Body of pancreas (tissue), 4 donors: ENCODE measurements around the gene AFF2.

Source experiments
- POLR2A ChIP-seq, 3 donors: fragments of 450-650 bp; IDR thresholded peaks; one replicate each; pipeline ENCODE4 v1.6.1; 2016; ENCODE audit warnings: antibody characterized with exemption in 3 of 3, mild to moderate bottlenecking in 2 of 3
- TF ChIP-seq, protein P1 (sequence below), 7 experiments: fragments of 450-650 bp in 4 of 7; fragments of 200-600 bp in 3 of 7; sonication (generic) in 3 of 7; IDR thresholded peaks; one replicate each; pipeline ENCODE4 v1.5.1; 2016 to 2019; ENCODE audit warnings: antibody characterized with exemption in 7 of 7

DNA sequence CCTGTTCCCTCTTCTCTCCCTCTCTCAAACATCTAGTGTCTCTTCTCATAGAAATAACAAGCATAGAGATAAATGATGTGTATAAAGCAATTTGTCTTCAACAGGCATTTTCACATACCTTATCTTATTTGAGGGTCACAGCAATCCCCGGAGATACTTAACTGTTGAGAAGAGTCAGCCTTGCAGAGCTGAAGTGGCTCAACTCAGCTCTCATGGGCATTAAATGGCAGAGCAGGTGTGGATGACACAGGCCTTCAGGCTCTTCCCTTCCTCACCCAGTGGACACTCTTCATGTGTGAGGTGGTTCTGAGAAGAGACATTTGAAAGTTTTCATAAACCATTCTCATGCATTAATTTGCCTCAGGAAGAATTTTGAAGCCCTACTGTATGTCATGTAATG, 134.2 kb downstream of the AFF2 start:
- TF ChIP-seq POLR2A (IDR thresholded peaks at IDR 0.05) = no peak
- TF ChIP-seq, protein P1, sequence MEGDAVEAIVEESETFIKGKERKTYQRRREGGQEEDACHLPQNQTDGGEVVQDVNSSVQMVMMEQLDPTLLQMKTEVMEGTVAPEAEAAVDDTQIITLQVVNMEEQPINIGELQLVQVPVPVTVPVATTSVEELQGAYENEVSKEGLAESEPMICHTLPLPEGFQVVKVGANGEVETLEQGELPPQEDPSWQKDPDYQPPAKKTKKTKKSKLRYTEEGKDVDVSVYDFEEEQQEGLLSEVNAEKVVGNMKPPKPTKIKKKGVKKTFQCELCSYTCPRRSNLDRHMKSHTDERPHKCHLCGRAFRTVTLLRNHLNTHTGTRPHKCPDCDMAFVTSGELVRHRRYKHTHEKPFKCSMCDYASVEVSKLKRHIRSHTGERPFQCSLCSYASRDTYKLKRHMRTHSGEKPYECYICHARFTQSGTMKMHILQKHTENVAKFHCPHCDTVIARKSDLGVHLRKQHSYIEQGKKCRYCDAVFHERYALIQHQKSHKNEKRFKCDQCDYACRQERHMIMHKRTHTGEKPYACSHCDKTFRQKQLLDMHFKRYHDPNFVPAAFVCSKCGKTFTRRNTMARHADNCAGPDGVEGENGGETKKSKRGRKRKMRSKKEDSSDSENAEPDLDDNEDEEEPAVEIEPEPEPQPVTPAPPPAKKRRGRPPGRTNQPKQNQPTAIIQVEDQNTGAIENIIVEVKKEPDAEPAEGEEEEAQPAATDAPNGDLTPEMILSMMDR (IDR thresholded peaks at IDR 0.05) = no peak
